Right cardiac atrium (tissue), 5 donors: ENCODE results near the gene PHYKPL. TPM values are rescaled to one million over a fixed set of nuclear protein-coding genes. Genes with fewer than 3 reads are reported as not detected.

Experiments
- ATAC-seq, 2 donors: fragments of 200-7000 bp; cut with Tn5 transposase; one replicate each; pipeline versions ENCODE4 v1.8.0 to v1.9.1; 2020; ENCODE audit warnings: moderate library complexity in 2 of 2, mild to moderate bottlenecking in 1 of 2
- DNase-seq, 3 donors: peaks; one replicate each; pipeline ENCODE4 v3.0.0-alpha.2; 2020
- H3K27ac ChIP-seq: one replicate; pipeline ENCODE4 v1.5.1; 2013; ENCODE audit warnings: mild to moderate bottlenecking, low read length, control low read depth, moderate library complexity
- H3K27me3 ChIP-seq: one replicate; pipeline ENCODE4 v1.6.1; 2013; ENCODE audit not compliant: control insufficient read depth, insufficient read depth
- H3K4me1 ChIP-seq: one replicate; pipeline ENCODE4 v1.6.1; 2013; ENCODE audit warnings: low read length; ENCODE audit not compliant: control insufficient read depth, insufficient read depth
- H3K4me3 ChIP-seq: one replicate; pipeline ENCODE4 v1.5.1; 2013; ENCODE audit warnings: low read length, control low read depth
- H3K9me3 ChIP-seq: one replicate; pipeline ENCODE4 v1.6.1; 2013; ENCODE audit warnings: low read length; ENCODE audit not compliant: control insufficient read depth
- WGBS: extraction: QIAGEN DNeasy Blood & Tissue Kit; methylation state at CpG from one replicate; pipeline ENCODE4 v1.1.7; 2013; 5-methylcytosine and 5-hydroxymethylcytosine counted together
- intact Hi-C, 4 donors: fragments of 100-400 bp; cut with DNase I; formaldehyde crosslinking; loops; one replicate each; pipeline versions ENCODE4 v1.11.0 to v1.14.0; 2022 to 2023
- polyA plus RNA-seq: library from polyadenylated mRNA; stranded (reverse); fragments of 200-250 nt; gene quantifications from one replicate; pipeline ENCODE4 v1.2.3, GENCODE V29; 2013
- total RNA-seq, 4 donors: library from RNA; stranded (reverse); fragmentation: NEBNext Ultra II Directional; extraction: Animal tissue kit (Norgen Biotek cat#: 25700); gene quantifications; one replicate each; pipeline ENCODE4 v1.2.1, GENCODE V29; 2021
- donor health status: healthy with polysubstance abuse.
- donor health status: DM: no; HTN: yes; CAD: no.
- donor health status: DM: no; HTN: no; CAD: no.
- donor health status: DM: no; HTN: yes; CAD: no; lungs with severe emphysema.
- donor health status: DM: yes; HTN: yes; CAD: no.

The PHYKPL gene
- total and polyA plus RNA-seq, 5 donors = 35.3 to 53.6 (median 44.5) TPM

DNA sequence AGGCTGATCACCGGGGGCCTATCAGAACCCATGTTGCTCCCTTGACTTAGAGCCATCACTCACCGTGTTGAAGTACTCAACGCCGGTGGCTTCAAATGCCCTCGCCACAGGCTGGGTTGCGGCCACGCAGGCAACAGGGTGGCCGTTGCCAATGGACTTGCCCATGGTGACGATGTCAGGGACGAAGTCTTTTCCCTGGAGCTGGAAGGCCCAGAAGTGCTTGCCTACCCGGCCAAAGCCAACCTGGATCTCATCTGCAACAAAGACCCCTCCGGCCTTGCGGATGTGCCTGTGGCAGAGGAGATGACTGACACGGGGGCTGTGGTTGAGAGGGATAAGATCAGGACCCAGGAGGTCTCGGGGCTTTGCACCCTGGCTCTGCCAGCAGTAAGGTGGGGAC, 10.3 kb downstream of the PHYKPL start:
- intact Hi-C loops = no loop called here
- Histone ChIP-seq H3K9me3 (no peaks in the 10 kb centered on the region), H3K4me3 (no peak overlapping the region), H3K27ac (no peak overlapping the region), H3K27me3 (no peaks in the 10 kb centered on the region), H3K4me1 (no peaks in the 10 kb centered on the region)
- ATAC-seq (no peak), DNase-seq (peak in 1 of 3 donors; percentile 16)
- 97% methylated on average over 15 of the region's 15 CpGs for WGBS

DNA sequence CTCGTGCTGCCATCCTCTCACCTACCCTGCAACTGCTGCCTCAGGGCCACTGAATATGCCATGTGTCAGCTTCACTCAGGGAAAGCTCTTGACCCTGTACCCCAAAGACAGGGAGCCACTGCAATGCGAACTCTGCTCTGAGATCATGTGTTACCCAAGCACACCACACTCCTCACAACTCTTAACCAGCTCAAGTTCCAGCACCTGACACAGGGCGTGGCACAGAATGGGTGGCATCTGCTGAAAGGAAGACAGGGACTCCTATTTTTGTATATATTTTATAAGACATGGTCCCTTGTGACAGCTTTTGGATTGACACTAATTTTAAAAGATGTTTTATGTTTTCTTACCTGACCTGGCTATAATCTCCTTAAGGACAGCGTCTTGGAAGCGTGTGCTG, 10.7 kb downstream of the PHYKPL start:
- no peaks in the 10 kb centered on the region for H3K27me3 ChIP-seq
- no peak overlapping the region for H3K27ac ChIP-seq
- intact Hi-C loops = no loop called here
- 76% methylated on average over 5 of the region's 5 CpGs for WGBS
- no peak overlapping the region for H3K4me3 ChIP-seq
- H3K4me1 ChIP-seq = no peaks in the 10 kb centered on the region
- ATAC-seq = peak in 1 of 2 donors; percentile 3
- DNase-seq = peak in 1 of 3 donors; percentile 8
- no peaks in the 10 kb centered on the region for H3K9me3 ChIP-seq

GRCh38 chr5:178221282-178221681, 11.3 kb downstream of the PHYKPL start:
- Histone ChIP-seq H3K9me3 (no peaks in the 10 kb centered on the region), H3K27ac (no peak overlapping the region), H3K4me3 (no peak overlapping the region), H3K27me3 (no peaks in the 10 kb centered on the region), H3K4me1 (no peaks in the 10 kb centered on the region)
- ATAC-seq (no peak), DNase-seq (no peak)
- intact Hi-C loops = no loop called here
- WGBS = 57% methylated on average over 3 of the region's 3 CpGs

DNA sequence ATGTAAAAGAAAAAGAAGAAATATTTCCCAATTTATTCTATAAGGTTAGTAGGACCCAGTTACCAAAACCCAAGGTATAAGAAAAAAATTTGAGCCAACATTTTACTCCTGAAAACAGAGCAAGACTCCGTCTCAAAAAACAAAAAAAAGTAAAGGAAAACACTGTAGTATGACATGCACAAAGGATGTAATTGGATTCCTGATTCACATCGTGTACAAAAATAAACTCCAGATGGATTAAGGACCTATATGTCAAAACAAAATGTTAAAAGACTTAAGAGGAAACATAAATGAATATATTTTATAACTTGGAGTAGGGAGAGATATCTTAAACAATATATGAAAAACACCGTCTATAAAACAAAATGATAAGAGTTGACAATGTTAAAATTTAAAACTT, 13.8 kb downstream of the PHYKPL start:
- Histone ChIP-seq H3K9me3 (no peaks in the 10 kb centered on the region), H3K27ac (no peak overlapping the region), H3K27me3 (no peaks in the 10 kb centered on the region), H3K4me1 (no peaks in the 10 kb centered on the region), H3K4me3 (no peak overlapping the region)
- 81% methylated on average over 3 of the region's 3 CpGs for WGBS
- ATAC-seq (no peak), DNase-seq (no peak)
- intact Hi-C loops = no loop called here

GRCh38 chr5:178218237-178218776, 14.3 kb downstream of the PHYKPL start:
- Histone ChIP-seq H3K4me3 (no peak overlapping the region), H3K9me3 (no peaks in the 10 kb centered on the region), H3K27me3 (no peaks in the 10 kb centered on the region), H3K27ac (no peak overlapping the region), H3K4me1 (no peaks in the 10 kb centered on the region)
- DNase-seq (no peak), ATAC-seq (no peak)
- WGBS = 74% methylated on average over 5 of the region's 5 CpGs
- intact Hi-C loops = no loop called here

DNA sequence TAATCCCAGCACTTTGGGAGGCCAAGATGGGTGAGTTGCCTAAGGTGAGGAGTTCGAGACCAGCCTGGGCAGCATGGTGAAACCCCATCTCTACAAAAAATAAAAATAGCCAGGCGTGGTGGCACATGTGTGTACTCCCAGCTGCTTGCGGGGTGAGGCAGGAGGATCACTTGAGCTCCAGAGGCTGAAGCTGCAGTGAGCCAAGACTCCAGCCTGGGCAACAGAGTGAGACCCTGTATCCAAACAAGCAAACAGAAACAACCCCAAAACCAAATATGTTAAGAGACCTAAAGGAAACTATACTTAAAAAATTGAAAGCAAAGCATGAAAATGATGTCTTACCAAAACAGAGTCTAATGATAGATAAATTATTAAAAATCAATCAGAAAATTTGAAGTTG, 15.8 kb downstream of the PHYKPL start:
- 93% methylated on average over 3 of the region's 3 CpGs for WGBS
- no peak overlapping the region for H3K4me3 ChIP-seq
- ATAC-seq = no peak
- H3K27ac ChIP-seq = no peak overlapping the region
- no peak for DNase-seq
- intact Hi-C loops = no loop called here
- H3K4me1 ChIP-seq = no peaks in the 10 kb centered on the region
- no peaks in the 10 kb centered on the region for H3K27me3 ChIP-seq
- H3K9me3 ChIP-seq = no peaks in the 10 kb centered on the region

DNA sequence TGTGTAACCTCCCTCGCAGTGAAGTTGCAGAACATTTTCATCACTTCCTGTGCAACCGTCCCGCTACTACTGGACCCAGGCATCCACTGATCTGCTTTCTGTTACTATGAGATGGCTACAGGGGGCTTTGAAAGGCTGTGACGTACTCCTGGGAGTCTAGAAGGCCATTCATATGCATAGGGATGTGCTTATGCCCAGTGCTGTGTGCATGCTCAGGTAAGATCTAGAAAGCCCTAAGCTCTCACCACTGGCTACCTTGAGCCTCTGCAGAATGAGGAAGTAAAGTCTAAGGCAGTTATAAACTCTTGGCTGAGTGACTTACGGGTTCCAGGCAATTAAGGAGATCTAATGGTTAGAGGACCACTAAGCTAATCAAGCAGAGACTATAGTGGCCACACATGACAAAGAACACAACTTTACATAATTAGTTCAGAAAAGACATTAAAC, 16.5 kb downstream of the PHYKPL start:
- Histone ChIP-seq H3K27me3 (no peaks in the 10 kb centered on the region), H3K4me1 (no peaks in the 10 kb centered on the region), H3K27ac (no peak overlapping the region), H3K9me3 (no peaks in the 10 kb centered on the region), H3K4me3 (no peak overlapping the region)
- 88% methylated on average over 5 of the region's 5 CpGs for WGBS
- no peak for DNase-seq
- intact Hi-C loops = no loop called here
- no peak for ATAC-seq

DNA sequence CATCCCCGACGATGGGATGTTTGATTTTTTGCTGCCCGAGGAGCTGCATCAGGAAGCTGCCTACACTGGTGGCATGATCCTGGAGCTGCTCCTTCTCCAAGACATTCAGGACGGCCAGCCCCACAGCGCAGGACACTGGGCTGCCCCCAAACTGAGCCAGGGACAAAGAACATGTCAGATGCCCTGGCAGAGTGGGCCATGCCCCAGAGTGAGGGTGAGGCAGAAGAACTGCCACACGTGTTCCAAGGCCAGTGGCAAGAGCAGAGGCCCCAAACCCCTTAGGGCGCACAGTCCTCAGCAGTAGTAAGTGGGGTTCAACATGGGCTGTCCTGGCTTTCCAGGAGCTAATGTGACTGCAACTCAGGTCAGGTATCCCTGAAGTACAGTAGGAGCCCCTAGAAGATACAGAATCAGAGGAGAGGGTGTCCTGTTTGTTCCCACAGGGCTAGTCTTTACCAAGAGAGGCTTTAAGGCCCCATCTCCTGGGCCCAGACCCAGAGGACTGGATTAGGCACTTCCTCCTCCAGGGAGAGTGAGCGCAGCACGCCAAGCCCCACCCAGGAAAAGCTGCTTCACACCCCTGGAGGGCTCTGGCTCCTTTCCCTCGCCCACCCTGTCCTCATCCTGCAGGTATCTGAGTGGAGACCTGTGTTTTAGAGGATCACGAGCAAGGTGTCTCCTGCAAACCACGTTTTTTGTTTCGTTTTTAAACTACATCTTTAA, 17.2 kb downstream of the PHYKPL start:
- Histone ChIP-seq H3K27me3 (no peaks in the 10 kb centered on the region), H3K27ac (no peak overlapping the region), H3K4me3 (no peak overlapping the region), H3K9me3 (no peaks in the 10 kb centered on the region), H3K4me1 (no peaks in the 10 kb centered on the region)
- WGBS = 73% methylated on average over 13 of the region's 13 CpGs
- peak; percentile 13 to 21 for ATAC-seq
- intact Hi-C loops = no loop called here
- no peak for DNase-seq

DNA sequence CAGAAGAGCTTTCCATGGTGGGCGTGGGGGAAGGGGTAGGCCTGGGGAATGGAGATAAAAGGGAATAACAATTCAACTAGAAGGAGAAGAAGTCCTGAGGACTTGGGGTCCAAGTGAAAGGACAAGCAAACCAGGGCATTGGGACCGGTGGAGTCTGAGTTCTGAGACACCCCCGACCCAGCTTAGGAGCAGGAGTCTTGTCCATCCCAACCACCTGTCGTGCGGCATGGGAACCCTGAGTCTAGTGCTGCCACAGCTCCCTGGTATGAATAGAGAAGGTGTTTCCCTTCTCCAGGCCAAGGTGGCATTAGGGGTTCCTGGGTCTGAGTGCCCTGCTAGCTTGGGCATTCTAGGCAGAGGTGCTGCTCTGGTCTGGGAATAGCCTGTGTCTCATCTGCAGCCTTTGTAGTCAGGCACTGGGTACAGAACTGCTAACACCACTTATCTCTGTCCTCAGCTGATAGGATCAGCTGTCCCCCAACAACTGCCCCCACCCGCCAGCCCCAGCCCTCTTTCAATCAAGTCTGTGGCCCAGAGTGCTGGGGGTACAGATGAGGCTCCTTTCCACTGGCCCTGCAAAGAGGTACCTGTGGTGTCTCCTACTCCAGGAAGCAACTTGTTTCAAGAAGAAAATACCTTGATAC, 18.3 kb downstream of the PHYKPL start:
- Histone ChIP-seq H3K27me3 (no peaks in the 10 kb centered on the region), H3K4me3 (no peak overlapping the region), H3K4me1 (no peaks in the 10 kb centered on the region), H3K9me3 (no peaks in the 10 kb centered on the region), H3K27ac (no peak overlapping the region)
- no peak for DNase-seq
- 91% methylated on average over 6 of the region's 6 CpGs for WGBS
- intact Hi-C loops = no loop called here
- no peak for ATAC-seq

GRCh38 chr5:178213748-178214151, 18.9 kb downstream of the PHYKPL start:
- ATAC-seq = no peak
- H3K27ac ChIP-seq = no peak overlapping the region

GRCh38 chr5:178213003-178213461, 19.6 kb downstream of the PHYKPL start:
- DNase-seq (no peak), ATAC-seq (no peak)
- Histone ChIP-seq H3K9me3 (no peaks in the 10 kb centered on the region), H3K27me3 (no peaks in the 10 kb centered on the region), H3K27ac (no peak overlapping the region), H3K4me1 (no peaks in the 10 kb centered on the region), H3K4me3 (no peak overlapping the region)
- WGBS = 67% methylated on average over 4 of the region's 4 CpGs
- intact Hi-C loops = no loop called here

More at GRCh38 chr5:178213748-178214151, 18.9 kb downstream of the PHYKPL start:
- WGBS = 73% methylated on average over 8 of the region's 8 CpGs
- no peaks in the 10 kb centered on the region for H3K27me3 ChIP-seq
- no peak for DNase-seq
- no peaks in the 10 kb centered on the region for H3K9me3 ChIP-seq
- no peak overlapping the region for H3K4me3 ChIP-seq
- no peaks in the 10 kb centered on the region for H3K4me1 ChIP-seq
- intact Hi-C loops = no loop called here
